Stimulated activated CD4-positive, alpha-beta T cell treated with anti-CD3 and anti-CD28 coated beads, Interleukin-15, amount 100 ng/mL, for 1 hour (primary cell): ENCODE data around the gene TNS1.

Source experiments
- DNase-seq, 2 donors: peaks; one replicate each; pipeline ENCODE4 v3.0.0-alpha.2; 2020; ENCODE audit warnings: low read depth in 1 of 2, low spot score in 1 of 2

The TNS1 gene

GRCh38 chr2:217900010-217900779 lies 102.6 kb downstream of the TNS1 start:
- no peak for DNase-seq

- no peak for DNase-seq
Observed at GRCh38 chr2:217899231-217900009, 103.4 kb downstream of the TNS1 start.

- DNase-seq, result no peak
Observed at GRCh38 chr2:217897816-217898806, 104.7 kb downstream of the TNS1 start.

- DNase-seq, result no peak
Observed at GRCh38 chr2:217897091-217897715, 105.6 kb downstream of the TNS1 start.

- no peak for DNase-seq
Observed at GRCh38 chr2:217895070-217895635, 107.6 kb downstream of the TNS1 start.

GRCh38 chr2:217893440-217893839 lies 109.4 kb downstream of the TNS1 start:
- DNase-seq, result no peak

GRCh38 chr2:217892560-217892959 lies 110.2 kb downstream of the TNS1 start:
- no peak for DNase-seq

GRCh38 chr2:217890445-217890844 lies 112.3 kb downstream of the TNS1 start:
- DNase-seq, result no peak

- no peak for DNase-seq
Observed at GRCh38 chr2:217889656-217890055, 113.1 kb downstream of the TNS1 start.

GRCh38 chr2:217887841-217888701 lies 114.7 kb downstream of the TNS1 start:
- no peak for DNase-seq

GRCh38 chr2:217886720-217887309 lies 116.0 kb downstream of the TNS1 start:
- DNase-seq, result peak; percentile 18 to 34

GRCh38 chr2:217886091-217886490 lies 116.7 kb downstream of the TNS1 start:
- DNase-seq, result no peak

- no peak for DNase-seq
Observed at GRCh38 chr2:217884985-217885384, 117.8 kb downstream of the TNS1 start.

- DNase-seq, result no peak
Observed at GRCh38 chr2:217880891-217881290, 121.9 kb downstream of the TNS1 start.

- DNase-seq, result no peak
Observed at GRCh38 chr2:217880287-217880889, 122.4 kb downstream of the TNS1 start.

GRCh38 chr2:217878915-217879590 lies 123.7 kb downstream of the TNS1 start:
- DNase-seq, result no peak

- no peak for DNase-seq
Observed at GRCh38 chr2:217877866-217878265, 124.9 kb downstream of the TNS1 start.

- DNase-seq, result no peak
Observed at GRCh38 chr2:217876253-217876570, 126.6 kb downstream of the TNS1 start.
